ENCODE data around the gene PPP2R2B.

DNA sequence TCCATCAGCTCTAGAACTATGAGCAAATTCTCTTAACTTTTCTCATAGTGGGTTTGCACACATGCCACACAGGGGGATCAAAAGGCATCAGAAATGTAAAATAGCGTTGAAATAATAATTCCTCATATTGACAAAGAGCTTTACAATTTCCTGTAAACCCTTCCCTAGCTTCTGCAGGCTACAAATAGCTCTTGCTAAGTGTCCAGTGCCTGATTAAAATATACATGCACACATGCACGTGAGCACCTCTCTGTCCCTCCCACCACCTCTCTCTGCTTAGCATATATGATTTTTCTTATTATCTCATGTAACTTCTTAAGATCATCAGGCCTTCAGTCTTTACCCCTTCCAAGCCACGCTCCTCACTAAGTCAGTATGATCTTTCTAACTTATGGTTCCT lies 13.7 kb upstream of the PPP2R2B start:
- TF ChIP-seq POLR2A (IDR thresholded peaks at IDR 0.05; ENCODE audit: low read depth, low read length) (no peak), RAD21 (IDR thresholded peaks at IDR 0.05; ENCODE audit: low read length) (no peak), CTCF (conservative IDR thresholded peaks at IDR 0.05; ENCODE audit: low read depth, low read length) (no peak), NFE2L2 (IDR thresholded peaks at IDR 0.05; ENCODE audit: low read depth, low read length) (no peak), MXI1 (IDR thresholded peaks at IDR 0.05; ENCODE audit: borderline replicate concordance, low read depth, low read length) (no peak), MAFK (IDR thresholded peaks at IDR 0.05; ENCODE audit: low read depth, low read length) (no peak), RCOR1 (IDR thresholded peaks at IDR 0.05; ENCODE audit: insufficient replicate concordance, low read length) (no peak)
